Measurements from ENCODE around the gene TEX101.

- TF ChIP-seq SETDB1 (IDR thresholded peaks at IDR 0.05; ENCODE audit: insufficient read length, low read length) (no peak), CTCF (tag by site-specific recombination; IDR thresholded peaks at IDR 0.05) (no peak), ZNF155 (tag by site-specific recombination; IDR thresholded peaks at IDR 0.05) (no peak), BCL11B (tag by site-specific recombination; IDR thresholded peaks at IDR 0.05; ENCODE audit: low read depth) (no peak), TCF7L2 (IDR thresholded peaks at IDR 0.05; ENCODE audit: borderline replicate concordance, low read depth, low read length) (no peak), ZNF274 (IDR thresholded peaks at IDR 0.05; ENCODE audit: low read length) (no peak), ZNF274 (tag by site-specific recombination; IDR thresholded peaks at IDR 0.05; ENCODE audit: borderline replicate concordance) (no peak), ZNF114 (tag by site-specific recombination; IDR thresholded peaks at IDR 0.05) (no peak), ZNF138 (tag by site-specific recombination; IDR thresholded peaks at IDR 0.05; ENCODE audit: borderline replicate concordance) (no peak), KLF7 (tag by site-specific recombination; IDR thresholded peaks at IDR 0.05; ENCODE audit: borderline replicate concordance) (no peak), MEIS1 (CRISPR knock-in tag; IDR thresholded peaks at IDR 0.05; ENCODE audit: borderline replicate concordance) (no peak), ZNF157 (tag by site-specific recombination; IDR thresholded peaks at IDR 0.05) (no peak), PRDM4 (tag by site-specific recombination; IDR thresholded peaks at IDR 0.05) (no peak), ZFP41 (tag by site-specific recombination; IDR thresholded peaks at IDR 0.05; ENCODE audit: borderline replicate concordance) (no peak)
- TF ChIP-seq, protein P1, sequence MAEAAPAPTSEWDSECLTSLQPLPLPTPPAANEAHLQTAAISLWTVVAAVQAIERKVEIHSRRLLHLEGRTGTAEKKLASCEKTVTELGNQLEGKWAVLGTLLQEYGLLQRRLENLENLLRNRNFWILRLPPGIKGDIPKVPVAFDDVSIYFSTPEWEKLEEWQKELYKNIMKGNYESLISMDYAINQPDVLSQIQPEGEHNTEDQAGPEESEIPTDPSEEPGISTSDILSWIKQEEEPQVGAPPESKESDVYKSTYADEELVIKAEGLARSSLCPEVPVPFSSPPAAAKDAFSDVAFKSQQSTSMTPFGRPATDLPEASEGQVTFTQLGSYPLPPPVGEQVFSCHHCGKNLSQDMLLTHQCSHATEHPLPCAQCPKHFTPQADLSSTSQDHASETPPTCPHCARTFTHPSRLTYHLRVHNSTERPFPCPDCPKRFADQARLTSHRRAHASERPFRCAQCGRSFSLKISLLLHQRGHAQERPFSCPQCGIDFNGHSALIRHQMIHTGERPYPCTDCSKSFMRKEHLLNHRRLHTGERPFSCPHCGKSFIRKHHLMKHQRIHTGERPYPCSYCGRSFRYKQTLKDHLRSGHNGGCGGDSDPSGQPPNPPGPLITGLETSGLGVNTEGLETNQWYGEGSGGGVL (tag by site-specific recombination; IDR thresholded peaks at IDR 0.05), result no peak
These were observed 33.8 kb upstream of the TEX101 start for GRCh38 chr19:43380771-43381386.

Measured in HEK293 (cell line).